Left colon (tissue), 2 donors: ENCODE measurements around the gene CITED4. TPM values are rescaled to one million over a fixed set of nuclear protein-coding genes. Genes with fewer than 3 reads are reported as not detected.

Experiments
- ATAC-seq: fragments of 200-7000 bp; cut with Tn5 transposase; one replicate; pipeline ENCODE4 v1.9.1; 2020; ENCODE audit warnings: mild to moderate bottlenecking, moderate library complexity
- DNase-seq, 2 donors: peaks; one replicate each; pipeline ENCODE4 v3.0.0-alpha.2; 2020
- intact Hi-C, 2 donors: fragments of 100-400 bp; cut with DNase I in 1 of 2; cut with micrococcal nuclease in 1 of 2; formaldehyde crosslinking; loops; one replicate each; pipeline versions ENCODE4 v1.11.2 to v1.14.0; 2022; cut with DNase I, micrococcal nuclease
- total RNA-seq, 2 donors: library from RNA; stranded (reverse); fragmentation: NEBNext Ultra II Directional; extraction: Animal tissue kit (Norgen Biotek cat#: 25700); gene quantifications; one replicate each; pipeline ENCODE4 v1.2.1, GENCODE V29; 2021
- donor health status: DM: no; HTN: no; CAD: no.
- donor health status: DM: yes; HTN: yes; CAD: no.

Gene CITED4
- total RNA-seq, 2 donors from 2014 or later = 4.1 to 5.8 TPM

DNA sequence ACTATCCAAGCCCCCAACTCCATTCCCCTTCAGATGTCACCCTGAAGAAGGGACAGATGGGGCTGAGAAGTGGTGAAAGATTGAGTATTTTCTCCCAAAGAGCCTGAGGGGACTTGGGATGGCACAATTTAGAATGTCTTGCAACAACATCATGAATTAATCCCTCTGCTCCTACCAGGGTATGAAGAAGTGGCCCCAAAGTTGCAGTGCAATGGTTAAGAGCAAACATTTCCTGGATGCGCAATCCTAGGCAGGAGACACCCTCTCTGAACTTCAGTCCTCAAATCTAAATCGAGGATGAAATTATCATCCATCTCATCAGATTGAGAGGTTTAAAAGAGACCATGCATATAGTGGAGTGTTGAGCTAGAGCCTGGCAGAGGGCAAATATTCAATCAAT is 28.6 kb upstream of the CITED4 start:
- no peak for DNase-seq
- intact Hi-C loops = no loop called here
- no peak for ATAC-seq

DNA sequence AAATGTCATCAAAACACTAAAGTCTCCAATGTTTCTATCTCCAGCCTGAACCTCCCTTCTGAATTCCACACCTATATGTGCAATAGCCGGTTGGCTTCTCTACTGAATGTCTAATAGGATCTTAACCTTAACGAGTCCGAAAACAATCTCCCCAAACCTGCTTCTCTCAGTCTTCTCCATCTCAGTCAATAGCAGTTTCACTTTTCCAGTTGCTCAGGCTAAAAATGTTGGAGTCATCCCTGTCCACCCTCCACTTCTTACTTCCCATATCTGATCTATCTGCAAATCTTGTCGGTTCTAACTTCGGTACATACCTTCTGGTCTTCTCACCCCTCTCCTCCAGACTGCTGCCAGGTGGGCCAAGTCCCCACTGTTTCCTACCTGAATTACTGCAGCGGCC is 25.5 kb upstream of the CITED4 start:
- DNase-seq (no peak), ATAC-seq (no peak)
- intact Hi-C loops = no loop called here

DNA sequence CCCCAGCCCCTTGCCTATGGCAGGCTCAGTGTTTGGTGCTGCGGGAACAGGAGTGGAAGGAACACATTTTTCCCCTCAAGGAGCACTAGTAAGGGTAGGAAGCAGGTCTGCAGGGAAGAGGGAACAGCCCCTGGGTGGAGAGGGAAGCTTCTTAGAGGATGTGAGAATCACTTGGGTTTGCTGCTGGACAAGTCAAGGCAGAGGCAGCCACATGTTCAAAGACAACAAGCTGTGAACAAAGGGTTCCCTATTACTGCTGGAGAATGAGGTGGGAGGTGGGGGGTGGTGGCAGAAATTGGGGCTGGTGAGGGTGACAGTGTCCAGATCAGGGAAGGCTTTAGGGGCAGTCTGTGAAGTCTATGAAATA is 24.8 kb upstream of the CITED4 start:
- DNase-seq (no peak), ATAC-seq (no peak)
- intact Hi-C loops = no loop called here

DNA sequence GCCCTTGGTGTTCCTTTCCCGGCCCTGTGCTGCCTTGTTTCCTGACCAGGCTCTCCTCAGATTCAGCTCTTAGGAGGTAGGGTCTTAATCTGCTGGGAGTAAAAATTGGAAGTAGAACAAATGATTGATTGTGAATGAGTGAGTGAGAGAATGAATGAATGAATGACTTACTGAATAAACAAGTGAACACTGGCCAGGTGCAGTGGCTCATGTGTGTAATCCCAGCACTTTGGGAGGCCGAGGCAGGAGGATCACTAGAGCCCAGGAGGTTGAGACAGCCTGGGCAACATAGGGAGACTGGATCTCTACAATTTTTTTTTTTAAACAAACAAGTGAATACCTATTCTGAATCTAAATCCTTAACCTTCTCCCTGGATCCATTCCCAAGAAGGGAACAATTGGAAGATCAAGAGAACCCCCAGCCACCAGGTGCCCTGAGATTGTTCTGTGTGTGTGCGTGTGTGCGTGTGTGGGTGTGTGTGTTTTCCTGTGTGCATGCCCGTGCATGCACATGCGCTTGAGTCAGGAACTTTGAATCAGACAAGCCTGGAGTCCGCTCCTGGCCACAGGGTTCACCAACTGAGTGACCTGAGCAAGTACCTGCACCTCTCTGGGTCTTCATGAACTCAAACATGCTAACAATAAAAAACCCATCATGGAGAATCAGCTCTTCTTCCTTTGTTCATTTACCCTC is 24.3 kb upstream of the CITED4 start:
- intact Hi-C loops = no loop called here
- no peak for ATAC-seq

DNA sequence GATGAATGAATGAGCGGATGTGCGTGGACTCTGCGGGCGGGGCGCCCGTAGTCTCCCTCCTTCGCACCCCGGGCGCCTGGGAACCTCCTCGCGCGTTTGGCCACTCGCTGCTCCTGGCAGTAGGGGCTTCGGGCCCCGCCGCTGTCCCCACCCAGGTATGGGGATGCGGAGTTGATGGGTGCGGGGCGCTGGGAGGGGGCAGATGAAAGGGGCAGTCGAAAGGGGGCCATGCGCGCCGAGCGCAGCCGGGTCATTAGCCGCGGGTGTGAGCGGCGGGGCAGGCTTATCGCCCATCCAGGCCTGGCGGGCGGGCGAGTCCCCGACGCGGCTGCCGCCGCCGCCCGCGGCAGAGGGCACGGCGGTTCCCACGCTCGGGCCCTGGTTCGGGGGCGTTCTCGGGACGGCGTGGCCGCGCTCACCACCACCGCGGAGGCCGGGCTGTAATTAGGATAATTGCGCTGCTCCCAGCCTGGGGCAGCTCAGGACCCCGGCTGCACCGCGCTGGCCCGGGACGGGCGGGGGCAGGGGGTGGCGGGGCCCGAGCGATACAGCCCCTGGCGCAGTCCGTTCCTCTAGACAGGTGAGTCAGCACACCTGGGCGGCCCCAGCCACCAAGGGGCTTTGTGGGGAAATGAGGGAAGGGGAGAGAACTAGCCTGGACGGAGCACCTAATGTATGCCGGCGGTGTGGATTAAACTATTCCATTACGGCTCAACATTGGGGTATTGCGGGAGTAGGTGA is 22.1 kb upstream of the CITED4 start:
- intact Hi-C loops = no loop called here
- ATAC-seq = peak; percentile 30
- DNase-seq = no peak

More for the DNA sequence above, 24.3 kb upstream of the CITED4 start:
- no peak for DNase-seq

DNA sequence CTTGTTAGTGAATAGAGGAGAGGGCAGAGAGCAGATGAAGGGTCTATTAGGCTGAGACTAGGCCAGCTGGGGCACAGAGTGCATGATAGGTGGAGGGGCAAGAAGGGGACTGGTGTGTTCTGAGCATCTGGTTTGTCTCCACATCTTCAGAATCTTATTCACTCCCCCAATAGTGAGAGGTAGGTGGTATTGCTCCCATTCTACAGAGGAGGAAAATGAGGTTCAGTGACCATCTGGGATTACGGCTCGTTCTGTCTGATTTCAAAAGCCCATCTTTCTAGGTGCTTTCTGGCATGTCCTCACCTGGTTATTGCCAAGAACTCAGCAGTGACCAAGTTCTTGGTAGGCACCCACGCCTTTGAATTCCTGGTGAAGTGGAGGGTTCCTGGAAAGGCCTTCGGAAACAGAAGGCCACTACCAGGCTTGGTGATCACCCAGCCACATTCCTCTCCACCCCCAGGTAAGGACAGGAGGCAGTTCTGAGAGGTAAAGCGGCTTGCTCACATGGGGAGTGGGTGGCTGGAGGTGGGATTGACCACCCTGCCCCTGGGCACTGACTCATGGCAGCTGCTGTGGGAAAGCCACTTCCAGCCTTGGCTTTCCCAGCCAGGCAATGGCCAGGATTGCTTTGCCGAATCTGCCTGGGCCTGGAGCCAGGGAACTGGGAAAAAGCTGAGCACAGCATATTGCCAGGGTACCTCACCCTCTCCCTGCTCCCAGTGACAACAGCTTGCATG is 18.8 kb upstream of the CITED4 start:
- ATAC-seq = no peak
- DNase-seq = no peak
- intact Hi-C loops = no loop called here

DNA sequence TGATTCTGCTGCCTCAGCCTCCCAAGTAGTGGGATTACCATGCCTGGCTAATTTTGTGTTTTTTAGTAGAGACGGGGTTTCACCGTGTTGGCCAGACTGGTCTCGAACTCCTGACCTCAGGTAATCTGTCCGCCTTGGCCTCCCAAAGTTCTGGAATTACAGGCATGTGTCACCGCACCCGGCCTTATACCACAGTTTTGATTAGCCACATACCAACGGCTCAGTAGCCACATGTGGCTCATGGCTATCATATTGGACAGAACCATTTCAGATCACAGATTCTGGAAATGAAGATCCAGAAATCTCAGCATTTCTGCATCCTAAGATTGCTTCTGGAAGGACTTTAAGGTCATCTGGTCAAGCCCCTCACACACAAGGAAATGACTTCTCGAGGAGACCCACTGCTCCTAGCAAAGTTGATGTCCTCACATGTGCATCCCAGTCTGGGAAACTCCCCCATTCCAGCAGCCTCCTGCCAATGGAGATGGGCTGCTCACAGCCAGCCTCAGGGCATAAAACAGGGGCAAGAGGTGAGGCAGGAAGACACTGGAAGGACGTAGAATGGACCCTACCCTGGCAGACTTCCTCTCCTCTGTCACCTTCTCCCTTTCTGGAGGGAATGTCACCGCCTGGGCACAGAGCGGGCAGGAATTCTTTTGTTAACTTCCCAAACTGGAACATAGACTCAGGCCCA is 17.5 kb upstream of the CITED4 start:
- no peak for ATAC-seq
- DNase-seq = no peak
- intact Hi-C loops = no loop called here

DNA sequence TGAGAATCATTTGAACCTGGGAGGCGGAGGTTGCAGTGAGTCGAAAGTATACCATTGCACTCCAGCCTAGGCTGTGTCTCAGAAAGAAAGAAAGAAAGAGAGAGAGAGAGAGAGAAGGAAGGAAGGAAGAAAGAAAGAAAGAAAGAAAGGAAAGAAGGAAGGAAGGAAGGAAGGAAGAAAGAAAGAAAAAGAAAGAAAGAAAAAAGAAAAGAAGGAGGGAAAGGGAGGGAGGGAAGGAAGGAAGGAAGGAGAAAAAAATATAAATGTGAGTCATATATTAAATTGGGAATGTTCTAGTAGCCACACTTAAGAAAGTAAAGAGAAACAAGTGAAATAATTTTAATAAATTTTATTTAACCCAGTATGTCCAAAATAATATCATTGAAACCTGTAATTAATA is 16.7 kb upstream of the CITED4 start:
- ATAC-seq (no peak), DNase-seq (no peak)
- intact Hi-C loops = no loop called here

DNA sequence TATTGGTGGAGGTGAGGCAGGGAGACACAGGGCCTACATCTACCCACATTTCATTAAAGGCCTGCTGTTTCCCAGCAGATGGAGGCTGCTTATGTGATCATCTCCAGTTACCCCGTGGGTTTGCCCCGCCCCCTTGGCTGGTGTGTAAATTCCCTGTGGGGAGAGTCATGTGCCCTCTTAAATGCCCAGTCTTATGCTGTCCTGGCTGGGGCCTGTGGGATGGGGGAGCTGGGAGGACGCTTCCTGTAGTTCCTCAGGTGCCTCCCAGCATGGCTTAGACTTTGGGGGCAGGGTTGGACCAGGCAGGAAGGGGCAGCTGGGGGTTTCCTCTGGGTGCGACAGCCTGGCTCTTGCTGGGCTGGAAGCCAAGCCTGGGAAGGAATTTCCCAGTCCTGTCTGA is 15.5 kb upstream of the CITED4 start:
- DNase-seq = peak; percentile 24 to 51
- peak; percentile 26 for ATAC-seq
- intact Hi-C loops = no loop called here

DNA sequence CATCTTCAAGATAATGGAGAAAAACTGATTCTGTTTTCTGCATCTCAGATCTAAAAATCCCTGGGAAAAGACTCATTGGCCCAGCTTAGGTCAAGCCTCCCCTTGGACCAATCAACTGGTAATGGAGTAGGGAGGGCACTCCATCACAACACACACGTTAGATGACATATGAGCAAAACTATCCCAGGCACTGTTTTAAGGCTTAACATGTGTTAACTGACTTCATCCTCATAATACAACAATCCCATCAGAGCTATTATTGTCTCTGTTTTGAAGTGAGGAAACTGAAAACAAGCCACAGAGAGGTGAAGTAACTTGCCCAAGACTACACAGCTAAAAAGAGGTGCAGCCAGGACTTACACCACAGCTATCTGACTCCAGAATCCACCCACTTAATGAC is 14.7 kb upstream of the CITED4 start:
- intact Hi-C loops = no loop called here
- ATAC-seq = no peak
- no peak for DNase-seq

DNA sequence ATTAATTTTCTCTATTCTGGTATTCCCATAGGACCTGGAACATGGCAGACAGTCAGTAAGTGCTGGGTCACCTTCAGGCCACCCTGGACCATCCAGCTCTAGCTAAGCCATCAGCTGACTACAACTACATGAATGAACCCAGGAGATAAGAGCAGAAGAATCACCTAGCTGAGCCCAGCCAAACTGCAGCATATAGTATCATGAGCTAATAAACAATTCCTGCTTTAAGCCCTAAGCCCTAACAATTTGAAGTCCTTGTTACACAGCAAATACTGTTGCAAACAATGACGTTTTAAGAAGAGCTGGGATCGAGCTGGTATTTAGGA is 14.2 kb upstream of the CITED4 start:
- intact Hi-C loops = no loop called here
- no peak for ATAC-seq
- DNase-seq = no peak

DNA sequence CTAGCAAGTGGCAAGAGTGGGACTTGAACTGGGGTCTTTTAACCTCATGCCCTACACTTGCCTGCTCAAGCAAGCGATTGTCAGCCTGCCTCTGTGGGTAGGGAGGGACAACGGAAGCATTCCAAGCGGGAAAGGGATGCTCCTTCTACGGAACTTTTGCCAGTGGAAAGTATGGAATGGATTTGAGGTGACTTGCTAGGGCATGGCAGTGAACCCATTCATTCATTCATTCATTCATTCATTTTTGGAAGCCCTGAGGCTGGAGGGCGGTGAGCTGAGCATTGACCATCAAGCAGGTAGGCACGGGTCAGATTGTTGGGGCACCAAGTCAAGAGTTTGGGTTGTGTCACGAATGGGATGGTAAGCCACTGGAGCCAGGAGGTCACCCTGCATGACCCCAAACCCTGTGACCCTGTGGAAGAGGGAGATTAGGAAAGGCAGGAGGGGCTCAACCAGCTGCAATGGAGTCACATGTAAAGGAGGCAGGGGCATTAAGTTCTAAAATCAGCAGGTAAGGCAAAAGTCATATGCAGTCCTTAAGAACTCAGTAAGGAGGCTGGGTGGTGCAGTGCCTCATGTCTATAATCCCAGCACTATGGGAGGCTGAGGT is 11.8 kb upstream of the CITED4 start:
- intact Hi-C loops = no loop called here
- DNase-seq (no peak), ATAC-seq (no peak)

DNA sequence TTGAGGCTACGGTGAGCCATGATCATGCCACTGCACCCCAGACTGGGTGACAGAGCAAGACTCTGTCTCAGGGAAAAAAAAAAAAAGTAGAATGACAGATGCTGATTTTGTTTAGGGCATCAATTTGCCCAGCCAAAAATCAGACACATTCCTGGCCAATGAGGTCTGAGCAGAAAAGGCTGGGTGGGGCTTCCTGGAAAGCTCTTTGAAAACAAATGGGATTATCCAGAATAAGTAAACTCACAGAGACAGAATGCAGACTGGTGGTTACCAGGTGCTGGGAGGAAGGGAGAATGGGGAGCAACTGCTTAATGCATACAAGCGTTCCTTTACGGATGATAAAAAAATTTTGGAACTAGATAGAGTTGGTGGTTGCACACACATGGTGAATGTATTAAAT is 10.1 kb upstream of the CITED4 start:
- no peak for ATAC-seq
- intact Hi-C loops = no loop called here
- no peak for DNase-seq

DNA sequence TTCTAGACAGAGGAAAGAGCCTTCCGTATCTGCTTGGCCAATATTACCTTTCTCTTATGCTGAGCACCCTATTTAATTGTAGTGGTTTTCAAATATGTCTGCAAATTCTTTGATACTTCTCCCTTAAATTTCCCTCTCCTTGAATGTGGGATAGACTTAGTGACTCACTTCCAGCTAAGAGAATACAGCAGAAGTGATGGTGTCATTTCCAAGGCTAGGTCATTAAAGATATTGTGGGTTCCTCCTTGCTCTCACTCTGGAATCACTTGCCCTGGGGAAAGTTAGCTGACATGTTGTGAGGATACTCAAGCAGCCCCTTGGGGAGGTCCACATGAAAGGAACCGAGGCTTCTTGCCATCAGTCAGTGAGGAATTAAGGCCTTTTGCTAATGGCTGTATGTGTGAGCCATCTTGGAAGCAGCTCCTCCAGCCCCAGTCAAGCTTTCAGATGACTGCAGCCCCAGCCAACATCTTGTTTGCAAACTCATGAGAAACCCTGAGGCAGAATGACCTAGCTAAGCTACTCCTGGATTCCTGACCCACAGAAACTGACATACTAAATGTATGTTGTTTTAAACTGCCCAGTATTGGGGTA is 8.1 kb upstream of the CITED4 start:
- ATAC-seq (no peak), DNase-seq (no peak)
- intact Hi-C loops = no loop called here

DNA sequence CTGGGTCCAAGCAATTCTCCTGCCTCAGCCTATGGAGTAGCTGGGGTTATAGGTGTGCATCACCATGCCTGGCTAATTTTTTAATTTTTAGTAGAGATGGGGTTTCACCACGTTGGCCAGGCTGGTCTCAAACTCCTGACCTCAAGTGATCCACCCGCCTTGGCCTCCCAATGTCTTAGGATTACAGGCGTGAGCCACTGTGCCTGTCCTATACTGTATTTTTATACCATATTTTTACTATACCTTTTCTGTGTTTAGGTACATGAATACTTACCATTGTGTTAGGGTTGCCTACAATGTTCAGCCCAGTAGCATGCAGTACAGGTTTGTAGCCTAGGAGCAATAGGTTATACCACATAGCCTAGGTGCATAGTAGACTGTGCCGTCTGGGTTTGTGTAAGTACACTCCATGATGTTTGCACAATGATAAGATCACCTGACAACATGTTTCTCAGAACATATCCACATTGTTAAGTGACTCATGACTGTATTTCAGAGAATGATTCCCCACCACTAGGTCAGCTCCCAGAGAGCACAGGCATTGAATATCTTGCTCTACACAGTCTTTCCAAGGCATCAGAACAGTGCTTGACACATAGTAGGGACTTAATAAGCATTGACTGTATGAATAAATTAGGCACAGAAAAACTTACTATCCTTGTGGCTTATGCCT is 6.0 kb upstream of the CITED4 start:
- no peak for DNase-seq
- intact Hi-C loops = loop anchor here in 1 of 2 donors (5.0 kb wide), 1 partner anchor 79 kb away; no protein-coding TSS in a partner anchor

DNA sequence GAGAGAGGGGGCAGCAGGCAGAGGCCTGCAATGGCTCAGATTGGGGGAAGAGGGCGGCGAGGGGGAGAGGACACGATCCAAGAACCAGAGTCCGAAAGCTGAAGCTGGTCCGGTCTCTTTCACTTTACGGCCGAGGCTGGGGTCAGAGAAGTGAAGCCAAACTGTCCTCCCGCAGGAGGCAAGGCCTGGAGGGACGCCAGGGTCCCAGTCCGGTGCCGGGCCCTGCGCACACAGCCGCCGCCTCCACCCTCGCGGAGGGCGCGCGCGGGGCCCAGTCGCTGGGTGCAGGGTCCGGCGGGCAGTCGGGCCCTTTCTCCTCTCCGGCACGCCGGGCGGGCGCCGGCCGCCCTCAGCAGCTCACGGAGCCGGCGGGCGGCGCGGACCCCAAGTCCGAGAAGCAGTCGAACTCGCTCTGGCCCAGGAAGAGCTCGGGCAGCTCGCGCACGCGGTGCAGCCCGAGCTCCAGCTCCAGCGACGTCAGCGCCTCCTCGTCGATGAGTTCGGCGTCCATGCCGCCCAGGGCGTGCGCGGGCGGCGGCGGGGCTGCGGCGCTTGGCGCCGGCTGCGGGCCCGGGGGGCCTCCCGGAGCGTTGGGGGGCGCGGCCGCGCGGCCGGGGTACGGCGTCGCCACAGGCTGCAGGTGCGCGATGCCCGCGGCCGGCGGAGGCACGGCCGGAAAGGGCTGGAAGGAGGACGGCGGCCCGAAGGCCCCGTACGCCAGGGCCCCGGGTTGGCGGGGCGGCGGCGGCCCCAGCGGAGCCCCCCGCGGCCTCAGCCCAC is 749 bp downstream of the CITED4 start:
- intact Hi-C loops = no loop called here
- DNase-seq = peak in 1 of 2 donors; percentile 56
- ATAC-seq = peak; percentile 24

More for the DNA sequence above, 6.0 kb upstream of the CITED4 start:
- peak; percentile 98 for ATAC-seq

DNA sequence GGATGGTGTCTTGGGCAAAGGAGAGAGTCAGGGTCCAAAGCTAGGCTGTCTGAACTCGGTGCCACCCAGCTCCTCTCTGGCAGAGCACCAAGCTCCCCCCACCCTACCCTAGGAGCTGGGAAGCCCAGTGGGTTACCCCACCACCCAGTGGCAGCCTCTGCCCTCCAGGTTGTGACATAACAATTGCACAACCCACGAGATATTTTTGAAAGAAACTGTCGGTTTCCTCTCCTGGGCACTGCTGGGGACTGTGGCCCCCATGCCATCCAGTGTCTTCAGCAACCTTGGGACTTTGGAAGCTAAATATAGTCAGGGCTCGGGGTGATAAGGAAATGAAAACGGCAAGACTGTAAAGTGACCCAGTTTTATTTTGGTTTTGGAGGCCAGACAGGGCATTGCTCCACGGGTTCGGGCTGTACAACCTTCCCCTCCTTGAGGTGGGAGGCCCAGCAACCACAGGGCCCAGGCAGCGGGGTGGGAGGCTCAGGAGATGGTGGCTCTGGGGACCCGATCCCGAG is 1.4 kb downstream of the CITED4 start:
- DNase-seq (no peak), ATAC-seq (no peak)
- intact Hi-C loops = no loop called here
